Thyroid gland (tissue), 4 donors: ENCODE data around the gene NFYA.

Experiments
- CTCF ChIP-seq, 6 experiments: fragments of 200-600 bp in 3 of 6; fragments of 450-650 bp in 3 of 6; sonication (generic) in 3 of 6; IDR thresholded peaks; one replicate each; pipeline ENCODE4 v1.5.1; 2016 to 2019; ENCODE audit warnings: antibody characterized with exemption in 6 of 6, mild to moderate bottlenecking in 2 of 6, inconsistent platforms in 1 of 6, moderate library complexity in 1 of 6
- POLR2A ChIP-seq, 2 donors: fragments of 450-650 bp; IDR thresholded peaks; one replicate each; pipeline ENCODE4 v1.6.1; 2017; ENCODE audit warnings: antibody characterized with exemption in 2 of 2, mild to moderate bottlenecking in 2 of 2, moderate library complexity in 1 of 2

GRCh38 chr6:41079080-41079479, 6.3 kb downstream of the NFYA start:
- TF ChIP-seq CTCF (IDR thresholded peaks at IDR 0.05) = no peak
- no peak for TF ChIP-seq POLR2A (IDR thresholded peaks at IDR 0.05)
